Mucosa of rectum (tissue), 2 donors: ENCODE measurements around the gene ADCY5.

Experiments used
- H3K27ac ChIP-seq, 2 donors: one replicate each; pipeline ENCODE4 v1.7.0; 2013; ENCODE audit warnings: inconsistent platforms in 2 of 2, low read depth in 2 of 2, low read length in 2 of 2
- H3K27me3 ChIP-seq, 2 donors: one replicate each; pipeline ENCODE4 v1.7.0; 2013; ENCODE audit warnings: low read length in 2 of 2; ENCODE audit not compliant: control insufficient read depth in 2 of 2, insufficient read depth in 2 of 2
- H3K36me3 ChIP-seq, 2 donors: one replicate each; pipeline ENCODE4 v1.7.0; 2013; ENCODE audit warnings: low read length in 2 of 2; ENCODE audit not compliant: control insufficient read depth in 2 of 2, insufficient read depth in 2 of 2
- H3K4me1 ChIP-seq, 2 donors: one replicate each; pipeline ENCODE4 v1.7.0; 2013; ENCODE audit warnings: low read length in 2 of 2, mild to moderate bottlenecking in 1 of 2; ENCODE audit not compliant: control insufficient read depth in 2 of 2, insufficient read depth in 2 of 2
- H3K4me3 ChIP-seq, 2 donors: one replicate each; pipeline ENCODE4 v1.7.0; 2013; ENCODE audit warnings: low read length in 2 of 2
- H3K9ac ChIP-seq, 2 donors: one replicate each; pipeline ENCODE4 v1.7.0; 2013; ENCODE audit warnings: low read length in 2 of 2, low read depth in 1 of 2, mild to moderate bottlenecking in 1 of 2
- H3K9me3 ChIP-seq, 2 donors: one replicate each; pipeline ENCODE4 v1.7.0; 2013; ENCODE audit warnings: low read length in 2 of 2; ENCODE audit not compliant: control insufficient read depth in 2 of 2
- donor health status: healthy.
- donor health status: Normal muscosa, but diverticular disease.

ADCY5 gene

GRCh38 chr3:123481722-123482457, 33.0 kb upstream of the ADCY5 start:
- no peaks in the 10 kb centered on the region for H3K27me3 ChIP-seq
- no peak overlapping the region for H3K9ac ChIP-seq
- no peaks in the 10 kb centered on the region for H3K9me3 ChIP-seq
- no peaks in the 10 kb centered on the region for H3K4me1 ChIP-seq
- no peak overlapping the region for H3K4me3 ChIP-seq
- H3K27ac ChIP-seq, result no peak overlapping the region
- no peaks in the 10 kb centered on the region for H3K36me3 ChIP-seq

- Histone ChIP-seq H3K36me3 (no peaks in the 10 kb centered on the region), H3K4me3 (no peak overlapping the region), H3K27me3 (no peaks in the 10 kb centered on the region), H3K9me3 (no peaks in the 10 kb centered on the region), H3K27ac (no peak overlapping the region), H3K4me1 (no peaks in the 10 kb centered on the region), H3K9ac (no peak overlapping the region)
Observed at GRCh38 chr3:123481071-123481470, 32.2 kb upstream of the ADCY5 start.

GRCh38 chr3:123480428-123480827, 31.5 kb upstream of the ADCY5 start:
- Histone ChIP-seq H3K9me3 (no peaks in the 10 kb centered on the region), H3K36me3 (no peaks in the 10 kb centered on the region), H3K27me3 (peaks cover 0 to 2% of the 10 kb centered on the region in 2 donors), H3K9ac (no peak overlapping the region), H3K27ac (no peak overlapping the region), H3K4me1 (no peaks in the 10 kb centered on the region), H3K4me3 (no peak overlapping the region)

- H3K27ac ChIP-seq, result no peak overlapping the region
- H3K9ac ChIP-seq, result no peak overlapping the region
- H3K4me3 ChIP-seq, result no peak overlapping the region
- H3K9me3 ChIP-seq, result no peaks in the 10 kb centered on the region
- no peaks in the 10 kb centered on the region for H3K36me3 ChIP-seq
- H3K27me3 ChIP-seq, result peaks cover 0 to 2% of the 10 kb centered on the region in 2 donors
- H3K4me1 ChIP-seq, result no peaks in the 10 kb centered on the region
Observed at GRCh38 chr3:123479891-123480290, 31.0 kb upstream of the ADCY5 start.

GRCh38 chr3:123478314-123478713, 29.4 kb upstream of the ADCY5 start:
- no peak overlapping the region for H3K9ac ChIP-seq
- no peak overlapping the region for H3K4me3 ChIP-seq
- H3K9me3 ChIP-seq, result no peaks in the 10 kb centered on the region
- H3K36me3 ChIP-seq, result no peaks in the 10 kb centered on the region
- no peak overlapping the region for H3K27ac ChIP-seq
- peaks cover 0 to 2% of the 10 kb centered on the region in 2 donors for H3K27me3 ChIP-seq
- H3K4me1 ChIP-seq, result no peaks in the 10 kb centered on the region

GRCh38 chr3:123476967-123477750, 28.3 kb upstream of the ADCY5 start:
- Histone ChIP-seq H3K4me3 (no peak overlapping the region), H3K27ac (no peak overlapping the region), H3K9ac (no peak overlapping the region), H3K27me3 (peaks cover 0 to 2% of the 10 kb centered on the region in 2 donors), H3K9me3 (no peaks in the 10 kb centered on the region), H3K36me3 (no peaks in the 10 kb centered on the region), H3K4me1 (no peaks in the 10 kb centered on the region)

GRCh38 chr3:123475786-123476185, 26.9 kb upstream of the ADCY5 start:
- Histone ChIP-seq H3K36me3 (no peaks in the 10 kb centered on the region), H3K4me1 (no peaks in the 10 kb centered on the region), H3K27me3 (peaks cover 0 to 2% of the 10 kb centered on the region in 2 donors), H3K9me3 (no peaks in the 10 kb centered on the region), H3K9ac (no peak overlapping the region), H3K4me3 (no peak overlapping the region), H3K27ac (no peak overlapping the region)

GRCh38 chr3:123471106-123471505, 22.2 kb upstream of the ADCY5 start:
- Histone ChIP-seq H3K27me3 (peaks cover 0 to 2% of the 10 kb centered on the region in 2 donors), H3K27ac (no peak overlapping the region)

GRCh38 chr3:123469323-123469995, 20.6 kb upstream of the ADCY5 start:
- H3K36me3 ChIP-seq, result no peaks in the 10 kb centered on the region
- no peak overlapping the region for H3K9ac ChIP-seq
- no peak overlapping the region for H3K4me3 ChIP-seq
- no peaks in the 10 kb centered on the region for H3K27me3 ChIP-seq
- no peak overlapping the region for H3K27ac ChIP-seq
- no peaks in the 10 kb centered on the region for H3K4me1 ChIP-seq
- H3K9me3 ChIP-seq, result no peaks in the 10 kb centered on the region

More at GRCh38 chr3:123471106-123471505, 22.2 kb upstream of the ADCY5 start:
- Histone ChIP-seq H3K4me3 (no peak overlapping the region), H3K9me3 (no peaks in the 10 kb centered on the region), H3K9ac (no peak overlapping the region), H3K4me1 (no peaks in the 10 kb centered on the region), H3K36me3 (no peaks in the 10 kb centered on the region)

GRCh38 chr3:123467046-123467445, 18.2 kb upstream of the ADCY5 start:
- H3K4me1 ChIP-seq, result no peaks in the 10 kb centered on the region
- peaks cover 0 to 3% of the 10 kb centered on the region in 2 donors for H3K27me3 ChIP-seq
- H3K36me3 ChIP-seq, result no peaks in the 10 kb centered on the region
- no peak overlapping the region for H3K4me3 ChIP-seq
- H3K9me3 ChIP-seq, result no peaks in the 10 kb centered on the region
- H3K9ac ChIP-seq, result no peak overlapping the region
- no peak overlapping the region for H3K27ac ChIP-seq
